ENCODE data around the gene PHLPP2. TPM values are rescaled to one million over a fixed set of nuclear protein-coding genes. Genes with fewer than 3 reads are reported as not detected.

The PHLPP2 gene
- total and polyA plus RNA-seq, 4 experiments from 2014 or later, result 1.3 to 10.5 (median 6.2) TPM

Other genes starting within 250 kb of the PHLPP2 start
- gene ZNF19, start 235.4 kb downstream of the PHLPP2 start, total RNA-seq, result 1 to 10 TPM; 8.1 to 9.3 TPM
- 1 to 10 TPM in 1 of 2 donors, under 1 TPM in 1; 1.00 to 1.8 TPM for gene ZNF19, start 235.4 kb downstream of the PHLPP2 start, polyA plus RNA-seq
- gene CHST4, start 198.3 kb downstream of the PHLPP2 start, total RNA-seq, result not detected
- gene CHST4, start 198.3 kb downstream of the PHLPP2 start, polyA plus RNA-seq, result not detected
- gene TAT, start 147.6 kb downstream of the PHLPP2 start, total RNA-seq, result not detected
- not detected for gene TAT, start 147.6 kb downstream of the PHLPP2 start, polyA plus RNA-seq
- not detected for gene MARVELD3, start 98.5 kb downstream of the PHLPP2 start, total RNA-seq
- gene MARVELD3, start 98.5 kb downstream of the PHLPP2 start, polyA plus RNA-seq, result not detected
- 100 to 1,000 TPM; 101 to 103 TPM for gene AP1G1, start 84.1 kb upstream of the PHLPP2 start, total RNA-seq
- 10 to 100 TPM in 1 of 2 donors, 1 to 10 TPM in 1; 7.6 to 13.4 TPM for gene AP1G1, start 84.1 kb upstream of the PHLPP2 start, polyA plus RNA-seq
- gene ATXN1L, start 121.3 kb upstream of the PHLPP2 start, total RNA-seq, result 10 to 100 TPM; 29.6 to 31.6 TPM
- gene ATXN1L, start 121.3 kb upstream of the PHLPP2 start, polyA plus RNA-seq, result 10 to 100 TPM; 10.0 to 10.5 TPM
- gene ZNF821, start 159.5 kb upstream of the PHLPP2 start, total RNA-seq, result 1 to 10 TPM; 8.0 to 9.7 TPM
- 10 to 100 TPM in 1 of 2 donors, 1 to 10 TPM in 1; 9.7 to 10.4 TPM for gene ZNF821, start 159.5 kb upstream of the PHLPP2 start, polyA plus RNA-seq
- gene IST1, start 170.8 kb upstream of the PHLPP2 start, total RNA-seq, result 100 to 1,000 TPM; 282 to 287 TPM
- gene IST1, start 170.8 kb upstream of the PHLPP2 start, polyA plus RNA-seq, result 100 to 1,000 TPM; 180 to 181 TPM